MG63 (cell line): ENCODE results near the gene RCE1. TPM values are rescaled to one million over a fixed set of nuclear protein-coding genes. Genes with fewer than 3 reads are reported as not detected.

ENCODE experiments used
- DNase-seq: peaks from one replicate; pipeline ENCODE4 v3.0.0-alpha.2; 2020
- H3K27me3 ChIP-seq: fragments of 250-450 bp; sonication (Bioruptor Pico); 2 replicates; pipeline ENCODE4 v1.5.1; 2020; ENCODE audit warnings: mild to moderate bottlenecking, moderate library complexity
- H3K36me3 ChIP-seq: fragments of 250-450 bp; sonication (Bioruptor Pico); 2 replicates; pipeline ENCODE4 v1.5.1; 2020; ENCODE audit warnings: mild to moderate bottlenecking, moderate library complexity
- H3K4me3 ChIP-seq: fragments of 250-450 bp; sonication (Bioruptor Pico); 2 replicates; pipeline ENCODE4 v1.5.1; 2020; ENCODE audit warnings: mild to moderate bottlenecking, moderate library complexity
- H3K9me3 ChIP-seq: fragments of 250-450 bp; sonication (Bioruptor Pico); 2 replicates; pipeline ENCODE4 v1.5.1; 2020; ENCODE audit warnings: mild to moderate bottlenecking, moderate library complexity
- total RNA-seq: library from RNA; depleted of rRNA; stranded (reverse); fragments of >200 nt; shearing (Covaris generic); gene quantifications from 2 replicates; pipeline ENCODE4 v1.2.3, GENCODE V29; 2014; ENCODE audit warnings: low replicate concordance

Gene RCE1
- total RNA-seq, 1 experiment from 2014 or later: 17.2 TPM

GRCh38 chr11:66840317-66841091, 2.7 kb upstream of the RCE1 start:
- Histone ChIP-seq H3K36me3 (peaks cover 41% of the 10 kb centered on the region), H3K27me3 (no peaks in the 10 kb centered on the region), H3K4me3 (no peak overlapping the region), H3K9me3 (no peaks in the 10 kb centered on the region)
- DNase-seq: no peak

- Histone ChIP-seq H3K4me3 (peak overlapping the region; percentile 87), H3K27me3 (no peaks in the 10 kb centered on the region), H3K36me3 (peaks cover 48% of the 10 kb centered on the region), H3K9me3 (no peaks in the 10 kb centered on the region)
- DNase-seq: no peak
Observed at GRCh38 chr11:66841861-66842260, 1.4 kb upstream of the RCE1 start.

GRCh38 chr11:66842501-66842895, 743 bp upstream of the RCE1 start:
- Histone ChIP-seq H3K36me3 (peaks cover 50% of the 10 kb centered on the region), H3K4me3 (peak overlapping the region; percentile 87)

GRCh38 chr11:66843776-66844495, 695 bp downstream of the RCE1 start:
- Histone ChIP-seq H3K27me3 (no peaks in the 10 kb centered on the region), H3K4me3 (peak overlapping the region; percentile 87), H3K9me3 (no peaks in the 10 kb centered on the region), H3K36me3 (peaks cover 50% of the 10 kb centered on the region)
- DNase-seq: no peak

More at GRCh38 chr11:66842501-66842895, 743 bp upstream of the RCE1 start:
- Histone ChIP-seq H3K27me3 (no peaks in the 10 kb centered on the region), H3K9me3 (no peaks in the 10 kb centered on the region)
- no peak for DNase-seq

- peaks cover 46% of the 10 kb centered on the region for H3K36me3 ChIP-seq
- peak overlapping the region; percentile 87 for H3K4me3 ChIP-seq
- DNase-seq: no peak
- H3K27me3 ChIP-seq: no peaks in the 10 kb centered on the region
- H3K9me3 ChIP-seq: no peaks in the 10 kb centered on the region
Observed at GRCh38 chr11:66844496-66845142, 1.4 kb downstream of the RCE1 start.

- H3K27me3 ChIP-seq: no peaks in the 10 kb centered on the region
- H3K4me3 ChIP-seq: no peak overlapping the region
- no peaks in the 10 kb centered on the region for H3K9me3 ChIP-seq
- DNase-seq: no peak
- H3K36me3 ChIP-seq: peaks cover 44% of the 10 kb centered on the region
Observed at GRCh38 chr11:66845143-66845875, 2.1 kb downstream of the RCE1 start.

- peaks cover 41% of the 10 kb centered on the region for H3K36me3 ChIP-seq
- no peak for DNase-seq
Observed at GRCh38 chr11:66845876-66846212, 2.6 kb downstream of the RCE1 start.

GRCh38 chr11:66846671-66847091, 3.4 kb downstream of the RCE1 start:
- Histone ChIP-seq H3K4me3 (no peak overlapping the region), H3K27me3 (no peaks in the 10 kb centered on the region), H3K36me3 (peaks cover 35% of the 10 kb centered on the region), H3K9me3 (no peaks in the 10 kb centered on the region)
- peak; percentile 64 for DNase-seq

More at GRCh38 chr11:66845876-66846212, 2.6 kb downstream of the RCE1 start:
- Histone ChIP-seq H3K9me3 (no peaks in the 10 kb centered on the region), H3K27me3 (no peaks in the 10 kb centered on the region), H3K4me3 (no peak overlapping the region)

GRCh38 chr11:66847461-66848232, 4.4 kb downstream of the RCE1 start:
- Histone ChIP-seq H3K9me3 (no peaks in the 10 kb centered on the region), H3K27me3 (no peaks in the 10 kb centered on the region), H3K4me3 (no peak overlapping the region), H3K36me3 (peaks cover 26% of the 10 kb centered on the region)
- no peak for DNase-seq

- peaks cover 22% of the 10 kb centered on the region for H3K36me3 ChIP-seq
- H3K4me3 ChIP-seq: no peak overlapping the region
- DNase-seq: no peak
- no peaks in the 10 kb centered on the region for H3K27me3 ChIP-seq
- H3K9me3 ChIP-seq: no peaks in the 10 kb centered on the region
Observed at GRCh38 chr11:66848671-66849500, 5.6 kb downstream of the RCE1 start.

GRCh38 chr11:66849501-66850234, 6.4 kb downstream of the RCE1 start:
- no peaks in the 10 kb centered on the region for H3K9me3 ChIP-seq
- no peak overlapping the region for H3K4me3 ChIP-seq
- DNase-seq: no peak
- H3K36me3 ChIP-seq: peaks cover 20% of the 10 kb centered on the region
- no peaks in the 10 kb centered on the region for H3K27me3 ChIP-seq

- Histone ChIP-seq H3K27me3 (no peaks in the 10 kb centered on the region), H3K9me3 (no peaks in the 10 kb centered on the region), H3K36me3 (peaks cover 14% of the 10 kb centered on the region), H3K4me3 (no peak overlapping the region)
- DNase-seq: no peak
Observed at GRCh38 chr11:66850235-66850587, 7.0 kb downstream of the RCE1 start.

GRCh38 chr11:66850588-66851238, 7.5 kb downstream of the RCE1 start:
- H3K27me3 ChIP-seq: no peaks in the 10 kb centered on the region
- peaks cover 9% of the 10 kb centered on the region for H3K36me3 ChIP-seq
- H3K9me3 ChIP-seq: no peaks in the 10 kb centered on the region
- H3K4me3 ChIP-seq: no peak overlapping the region
- DNase-seq: no peak

- Histone ChIP-seq H3K9me3 (no peaks in the 10 kb centered on the region), H3K4me3 (no peak overlapping the region), H3K27me3 (no peaks in the 10 kb centered on the region), H3K36me3 (peaks cover 4% of the 10 kb centered on the region)
- no peak for DNase-seq
Observed at GRCh38 chr11:66851239-66851596, 8.0 kb downstream of the RCE1 start.
